ENCODE results near the gene RPL39L. TPM values are rescaled to one million over a fixed set of nuclear protein-coding genes. Genes with fewer than 3 reads are reported as not detected.

The RPL39L gene
- total RNA-seq, 2 donors from 2014 or later: 26.8 to 34.5 TPM

DNA sequence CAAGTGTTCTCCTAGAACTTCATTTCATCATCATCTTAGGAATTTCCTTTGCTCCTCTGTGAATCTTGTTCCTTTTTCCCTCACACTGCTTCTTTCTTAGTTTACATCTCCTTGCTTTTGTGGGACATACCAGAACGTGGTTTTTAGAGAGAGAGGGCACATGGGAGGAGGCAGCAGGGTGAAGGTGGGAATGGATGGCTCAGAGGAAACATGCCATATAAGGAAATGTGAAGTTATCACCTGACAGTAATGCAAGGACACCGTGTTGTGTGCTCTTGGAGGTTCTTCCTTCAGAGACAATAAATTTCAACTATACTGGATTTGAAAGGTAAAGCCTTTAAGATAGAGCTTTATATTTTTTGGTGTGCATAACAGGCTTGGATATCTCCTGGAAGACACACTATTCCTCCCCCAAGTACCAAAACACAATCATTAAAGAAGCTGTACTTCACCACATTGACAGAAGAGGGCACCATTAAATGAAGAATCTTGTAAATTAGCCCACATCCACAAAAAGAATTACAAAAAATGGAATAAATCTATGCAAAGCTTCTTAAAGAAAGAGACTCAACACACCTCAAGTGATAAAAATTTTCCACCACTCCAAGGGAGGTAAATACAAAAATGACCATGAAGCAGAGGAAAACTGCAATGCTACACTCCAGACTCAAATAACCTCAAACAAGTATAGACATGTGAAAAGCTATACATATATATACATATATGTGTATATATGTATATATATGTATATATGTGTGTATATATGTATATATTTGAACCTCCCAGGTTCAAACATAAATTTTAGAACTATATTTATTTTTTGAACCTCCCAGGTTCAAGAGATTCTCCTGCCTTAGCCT lies 26.1 kb downstream of the RPL39L start:
- H3K4me1 Mint-ChIP-seq: no peaks in the 10 kb centered on the region
- no peaks in the 10 kb centered on the region for H3K27me3 Mint-ChIP-seq (ENCODE audit: insufficient read depth)
- no peaks in the 10 kb centered on the region for H3K36me3 ChIP-seq (ENCODE audit: control insufficient read depth, insufficient read depth, low read length)
- 31% methylated on average over 2 of the region's 2 CpGs; no CpG with 5 or more reads in 1 of the 2 experiments for WGBS, 2 experiments (ENCODE audit: insufficient coverage in 1 of 2, insufficient read length in 1 of 2)
- H3K27me3 ChIP-seq (ENCODE audit: control insufficient read depth, insufficient read depth, low read length, poor library complexity, severe bottlenecking): no peaks in the 10 kb centered on the region
- no peaks in the 10 kb centered on the region for H3K9me3 Mint-ChIP-seq
- no peak overlapping the region for H3K27ac Mint-ChIP-seq
- H3K4me3 Mint-ChIP-seq: no peak overlapping the region
- H3K4me1 ChIP-seq (ENCODE audit: control insufficient read depth, insufficient read depth, low read length): no peaks in the 10 kb centered on the region
- TF ChIP-seq, protein P1, sequence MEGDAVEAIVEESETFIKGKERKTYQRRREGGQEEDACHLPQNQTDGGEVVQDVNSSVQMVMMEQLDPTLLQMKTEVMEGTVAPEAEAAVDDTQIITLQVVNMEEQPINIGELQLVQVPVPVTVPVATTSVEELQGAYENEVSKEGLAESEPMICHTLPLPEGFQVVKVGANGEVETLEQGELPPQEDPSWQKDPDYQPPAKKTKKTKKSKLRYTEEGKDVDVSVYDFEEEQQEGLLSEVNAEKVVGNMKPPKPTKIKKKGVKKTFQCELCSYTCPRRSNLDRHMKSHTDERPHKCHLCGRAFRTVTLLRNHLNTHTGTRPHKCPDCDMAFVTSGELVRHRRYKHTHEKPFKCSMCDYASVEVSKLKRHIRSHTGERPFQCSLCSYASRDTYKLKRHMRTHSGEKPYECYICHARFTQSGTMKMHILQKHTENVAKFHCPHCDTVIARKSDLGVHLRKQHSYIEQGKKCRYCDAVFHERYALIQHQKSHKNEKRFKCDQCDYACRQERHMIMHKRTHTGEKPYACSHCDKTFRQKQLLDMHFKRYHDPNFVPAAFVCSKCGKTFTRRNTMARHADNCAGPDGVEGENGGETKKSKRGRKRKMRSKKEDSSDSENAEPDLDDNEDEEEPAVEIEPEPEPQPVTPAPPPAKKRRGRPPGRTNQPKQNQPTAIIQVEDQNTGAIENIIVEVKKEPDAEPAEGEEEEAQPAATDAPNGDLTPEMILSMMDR (conservative IDR thresholded peaks at IDR 0.05): peak; percentile 77
- H3K9me3 ChIP-seq (ENCODE audit: control insufficient read depth, low read length): no peaks in the 10 kb centered on the region
- no peak overlapping the region for H3K9ac ChIP-seq (ENCODE audit: extremely low read depth, low read length, poor library complexity, severe bottlenecking)
- no peaks in the 10 kb centered on the region for H3K36me3 Mint-ChIP-seq (ENCODE audit: low read depth)
- no peak overlapping the region for H3K27ac ChIP-seq (ENCODE audit: low read depth, low read length)
- no peak for DNase-seq
- H3K4me3 ChIP-seq (ENCODE audit: low read length): no peak overlapping the region

DNA sequence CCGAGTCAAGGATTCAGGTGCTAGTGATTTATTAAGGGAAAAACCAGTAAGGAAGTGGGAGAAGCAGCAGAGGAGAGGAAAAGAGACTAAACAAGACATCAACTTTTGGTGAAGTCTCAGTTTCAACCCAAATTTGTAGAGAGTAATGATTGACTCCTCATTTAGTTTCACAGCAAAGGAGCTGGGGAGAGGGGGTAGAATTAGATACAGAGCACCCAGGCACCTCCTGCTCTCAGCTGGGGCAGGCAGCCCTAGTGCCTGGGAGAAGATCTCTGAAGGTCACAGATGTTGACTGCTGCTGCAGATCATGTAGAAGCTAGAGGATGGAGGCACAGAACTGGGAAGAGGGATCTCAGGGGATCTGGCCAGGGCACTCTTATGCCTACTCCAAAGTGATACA lies 29.1 kb downstream of the RPL39L start:
- no peak overlapping the region for H3K9ac ChIP-seq (ENCODE audit: extremely low read depth, low read length, poor library complexity, severe bottlenecking)
- no peaks in the 10 kb centered on the region for H3K4me1 ChIP-seq (ENCODE audit: control insufficient read depth, insufficient read depth, low read length)
- no peaks in the 10 kb centered on the region for H3K27me3 ChIP-seq (ENCODE audit: control insufficient read depth, insufficient read depth, low read length, poor library complexity, severe bottlenecking)
- no peaks in the 10 kb centered on the region for H3K4me1 Mint-ChIP-seq
- 83 to 92% methylated on average over 1 of the region's 1 CpG for WGBS, 2 experiments (ENCODE audit: insufficient coverage in 1 of 2, insufficient read length in 1 of 2)
- H3K27ac ChIP-seq (ENCODE audit: low read depth, low read length): no peak overlapping the region
- no peaks in the 10 kb centered on the region for H3K9me3 Mint-ChIP-seq
- no peak overlapping the region for H3K4me3 Mint-ChIP-seq
- TF ChIP-seq, protein P1 (conservative IDR thresholded peaks at IDR 0.05): no peak
- H3K36me3 Mint-ChIP-seq (ENCODE audit: low read depth): no peaks in the 10 kb centered on the region
- no peaks in the 10 kb centered on the region for H3K9me3 ChIP-seq (ENCODE audit: control insufficient read depth, low read length)
- H3K4me3 ChIP-seq (ENCODE audit: low read length): no peak overlapping the region
- H3K27ac Mint-ChIP-seq: no peak overlapping the region
- H3K36me3 ChIP-seq (ENCODE audit: control insufficient read depth, insufficient read depth, low read length): no peaks in the 10 kb centered on the region
- no peaks in the 10 kb centered on the region for H3K27me3 Mint-ChIP-seq (ENCODE audit: insufficient read depth)
- no peak for DNase-seq

DNA sequence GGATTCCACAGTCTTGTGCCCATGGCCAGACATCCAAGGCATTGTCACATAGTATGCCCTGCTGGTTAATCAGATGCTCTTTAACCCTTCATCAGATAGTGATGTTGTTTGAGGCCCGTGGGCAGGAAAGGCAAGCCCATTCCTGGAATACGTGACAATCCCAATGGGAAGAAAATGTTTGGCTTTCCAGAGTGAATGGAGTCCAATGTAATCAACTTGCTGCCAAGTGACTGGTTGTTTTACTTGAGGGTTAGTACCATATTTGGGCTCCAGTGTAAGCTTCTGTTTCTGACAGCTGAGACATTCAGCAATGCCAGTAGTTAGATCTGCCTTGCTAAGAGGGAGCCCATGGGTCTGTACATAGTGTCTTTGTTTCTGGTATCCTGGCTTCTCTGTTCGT lies 31.3 kb downstream of the RPL39L start:
- Histone ChIP-seq H3K36me3 (ENCODE audit: control insufficient read depth, insufficient read depth, low read length) (no peaks in the 10 kb centered on the region), H3K4me1 (ENCODE audit: control insufficient read depth, insufficient read depth, low read length) (no peaks in the 10 kb centered on the region), H3K4me3 (ENCODE audit: low read length) (no peak overlapping the region), H3K27ac (ENCODE audit: low read depth, low read length) (no peak overlapping the region), H3K27me3 (ENCODE audit: control insufficient read depth, insufficient read depth, low read length, poor library complexity, severe bottlenecking) (no peaks in the 10 kb centered on the region), H3K9ac (ENCODE audit: extremely low read depth, low read length, poor library complexity, severe bottlenecking) (no peak overlapping the region), H3K9me3 (ENCODE audit: control insufficient read depth, low read length) (no peaks in the 10 kb centered on the region)
- DNase-seq: no peak
- Mint-ChIP-seq H3K4me3 (no peak overlapping the region), H3K36me3 (ENCODE audit: low read depth) (no peaks in the 10 kb centered on the region), H3K4me1 (no peaks in the 10 kb centered on the region), H3K27ac (no peak overlapping the region), H3K27me3 (ENCODE audit: insufficient read depth) (no peaks in the 10 kb centered on the region), H3K9me3 (no peaks in the 10 kb centered on the region)
- WGBS, 2 experiments (ENCODE audit: insufficient coverage in 1 of 2, insufficient read length in 1 of 2): 91 to 92% methylated on average over 3 of the region's 3 CpGs
- TF ChIP-seq, protein P1 (conservative IDR thresholded peaks at IDR 0.05): no peak

All from endodermal cell (in vitro differentiated cells).